NB4 (cell line): ENCODE data around the gene PAX6.

Experiments
- CTCF ChIP-seq: IDR thresholded peaks from one replicate; pipeline ENCODE4 v1.5.1; 2012; ENCODE audit warnings: low read depth, low read length
- MAX ChIP-seq: IDR thresholded peaks from 2 replicates; pipeline ENCODE4 v1.6.1; 2011; ENCODE audit warnings: low read depth, low read length
- MYC ChIP-seq: IDR thresholded peaks from 2 replicates; pipeline ENCODE4 v1.6.1; 2011; ENCODE audit warnings: low read depth, low read length
- POLR2A ChIP-seq: IDR thresholded peaks from 2 replicates; pipeline ENCODE4 v1.6.1; 2011; ENCODE audit warnings: mild to moderate bottlenecking; ENCODE audit not compliant: insufficient read length; ENCODE audit errors: extremely low read depth

- TF ChIP-seq MYC (no peak), CTCF (no peak), POLR2A (no peak), MAX (no peak)
Observed at GRCh38 chr11:31770011-31770700, 41.0 kb downstream of the PAX6 start.
